Measurements from ENCODE around the gene MYL2.

GRCh38 chr12:110896559-110896958, 23.8 kb downstream of the MYL2 start:
- TF ChIP-seq CTCF (IDR thresholded peaks at IDR 0.05) (no peak), PHF8 (IDR thresholded peaks at IDR 0.05; ENCODE audit: borderline replicate concordance, low read depth) (no peak), EP300 (IDR thresholded peaks at IDR 0.05) (no peak), POLR2A (IDR thresholded peaks at IDR 0.05; ENCODE audit: low read length) (no peak), MAX (IDR thresholded peaks at IDR 0.05) (no peak), CEBPB (IDR thresholded peaks at IDR 0.05) (no peak)
